Measurements from ENCODE around the gene ANXA11.

DNA sequence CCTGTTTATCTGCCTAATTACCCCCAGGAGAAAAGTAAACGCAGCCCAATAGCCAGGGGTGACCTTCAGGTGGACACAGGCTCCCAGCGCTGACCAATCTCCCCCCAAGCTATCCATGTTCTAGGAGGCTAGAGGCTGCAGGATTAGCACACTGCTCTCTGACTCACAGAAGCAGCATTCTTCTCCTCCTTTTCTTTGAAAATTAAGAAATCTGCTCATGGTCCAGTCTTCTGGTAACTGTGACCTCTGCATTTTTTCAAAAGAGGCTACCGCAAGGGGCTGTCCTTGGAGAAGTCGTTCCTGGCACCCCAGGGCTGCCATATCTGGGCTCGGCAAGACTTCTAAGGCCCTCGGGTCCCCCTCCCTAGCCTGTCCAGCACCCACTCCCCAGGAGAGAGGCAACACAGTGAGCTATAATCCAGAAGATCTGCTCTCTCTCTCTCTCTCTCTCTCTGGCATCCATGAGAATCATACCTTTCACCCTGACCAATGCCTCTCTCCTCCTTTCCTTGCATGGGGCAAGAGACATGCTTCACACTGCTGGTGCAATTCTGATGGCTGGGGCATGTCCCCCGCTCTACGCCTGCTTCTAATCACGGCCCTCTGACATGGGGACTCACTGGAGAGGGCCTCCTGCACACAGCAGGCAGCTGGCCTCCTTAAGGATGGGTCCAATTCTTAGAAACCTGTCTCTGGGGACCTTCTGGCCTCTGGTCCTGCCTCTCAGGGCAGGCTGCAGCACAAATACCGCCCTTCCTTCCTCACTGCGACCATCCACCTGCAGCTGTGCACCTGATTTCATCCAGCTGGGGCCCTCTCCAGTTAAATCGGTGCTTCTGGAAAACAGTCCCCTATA is 27.3 kb downstream of the ANXA11 start:
- TF ChIP-seq, protein P1, sequence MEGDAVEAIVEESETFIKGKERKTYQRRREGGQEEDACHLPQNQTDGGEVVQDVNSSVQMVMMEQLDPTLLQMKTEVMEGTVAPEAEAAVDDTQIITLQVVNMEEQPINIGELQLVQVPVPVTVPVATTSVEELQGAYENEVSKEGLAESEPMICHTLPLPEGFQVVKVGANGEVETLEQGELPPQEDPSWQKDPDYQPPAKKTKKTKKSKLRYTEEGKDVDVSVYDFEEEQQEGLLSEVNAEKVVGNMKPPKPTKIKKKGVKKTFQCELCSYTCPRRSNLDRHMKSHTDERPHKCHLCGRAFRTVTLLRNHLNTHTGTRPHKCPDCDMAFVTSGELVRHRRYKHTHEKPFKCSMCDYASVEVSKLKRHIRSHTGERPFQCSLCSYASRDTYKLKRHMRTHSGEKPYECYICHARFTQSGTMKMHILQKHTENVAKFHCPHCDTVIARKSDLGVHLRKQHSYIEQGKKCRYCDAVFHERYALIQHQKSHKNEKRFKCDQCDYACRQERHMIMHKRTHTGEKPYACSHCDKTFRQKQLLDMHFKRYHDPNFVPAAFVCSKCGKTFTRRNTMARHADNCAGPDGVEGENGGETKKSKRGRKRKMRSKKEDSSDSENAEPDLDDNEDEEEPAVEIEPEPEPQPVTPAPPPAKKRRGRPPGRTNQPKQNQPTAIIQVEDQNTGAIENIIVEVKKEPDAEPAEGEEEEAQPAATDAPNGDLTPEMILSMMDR (IDR thresholded peaks at IDR 0.05): no peak
- no peak for TF ChIP-seq POLR2A (IDR thresholded peaks at IDR 0.05)
